Measurements from ENCODE around the gene ZNF330.

The ZNF330 gene

GRCh38 chr4:141247430-141247780 is 26.7 kb downstream of the ZNF330 start:
- H3K27ac ChIP-seq (replicated peaks): no peak overlapping the region

DNA sequence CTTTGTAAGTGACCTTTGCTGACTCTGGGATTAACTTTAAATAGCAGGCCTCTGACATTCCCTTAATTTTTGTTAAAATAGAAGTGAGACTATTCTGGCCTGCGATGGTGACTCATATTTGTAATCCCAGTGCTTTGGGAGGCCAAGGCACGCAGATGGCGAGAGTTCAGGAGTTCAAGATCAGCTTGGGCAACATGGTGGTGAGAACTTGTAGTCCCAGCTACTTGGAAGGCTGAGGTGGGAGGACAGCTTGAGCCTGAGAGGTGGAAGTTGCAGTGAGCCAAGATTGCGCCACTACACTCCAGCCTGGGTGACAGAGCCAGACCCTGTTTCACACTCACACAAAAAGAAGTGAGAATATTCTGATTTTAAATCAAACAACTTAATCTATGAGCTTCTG is 27.3 kb downstream of the ZNF330 start:
- Histone ChIP-seq H3K27me3 (ENCODE audit: insufficient read depth, poor library complexity, severe bottlenecking) (no peaks in the 10 kb centered on the region), H3K27ac (replicated peaks) (no peak overlapping the region), H3K4me3 (replicated peaks; ENCODE audit: insufficient read depth, low read length) (no peak overlapping the region)
- TF ChIP-seq, protein P1, sequence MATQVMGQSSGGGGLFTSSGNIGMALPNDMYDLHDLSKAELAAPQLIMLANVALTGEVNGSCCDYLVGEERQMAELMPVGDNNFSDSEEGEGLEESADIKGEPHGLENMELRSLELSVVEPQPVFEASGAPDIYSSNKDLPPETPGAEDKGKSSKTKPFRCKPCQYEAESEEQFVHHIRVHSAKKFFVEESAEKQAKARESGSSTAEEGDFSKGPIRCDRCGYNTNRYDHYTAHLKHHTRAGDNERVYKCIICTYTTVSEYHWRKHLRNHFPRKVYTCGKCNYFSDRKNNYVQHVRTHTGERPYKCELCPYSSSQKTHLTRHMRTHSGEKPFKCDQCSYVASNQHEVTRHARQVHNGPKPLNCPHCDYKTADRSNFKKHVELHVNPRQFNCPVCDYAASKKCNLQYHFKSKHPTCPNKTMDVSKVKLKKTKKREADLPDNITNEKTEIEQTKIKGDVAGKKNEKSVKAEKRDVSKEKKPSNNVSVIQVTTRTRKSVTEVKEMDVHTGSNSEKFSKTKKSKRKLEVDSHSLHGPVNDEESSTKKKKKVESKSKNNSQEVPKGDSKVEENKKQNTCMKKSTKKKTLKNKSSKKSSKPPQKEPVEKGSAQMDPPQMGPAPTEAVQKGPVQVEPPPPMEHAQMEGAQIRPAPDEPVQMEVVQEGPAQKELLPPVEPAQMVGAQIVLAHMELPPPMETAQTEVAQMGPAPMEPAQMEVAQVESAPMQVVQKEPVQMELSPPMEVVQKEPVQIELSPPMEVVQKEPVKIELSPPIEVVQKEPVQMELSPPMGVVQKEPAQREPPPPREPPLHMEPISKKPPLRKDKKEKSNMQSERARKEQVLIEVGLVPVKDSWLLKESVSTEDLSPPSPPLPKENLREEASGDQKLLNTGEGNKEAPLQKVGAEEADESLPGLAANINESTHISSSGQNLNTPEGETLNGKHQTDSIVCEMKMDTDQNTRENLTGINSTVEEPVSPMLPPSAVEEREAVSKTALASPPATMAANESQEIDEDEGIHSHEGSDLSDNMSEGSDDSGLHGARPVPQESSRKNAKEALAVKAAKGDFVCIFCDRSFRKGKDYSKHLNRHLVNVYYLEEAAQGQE (IDR thresholded peaks at IDR 0.05; ENCODE audit: insufficient replicate concordance, low read depth): no peak
- peak; percentile 57 for TF ChIP-seq POLR2AphosphoS5 (IDR thresholded peaks at IDR 0.05; ENCODE audit: low read depth)
- DNase-seq (ENCODE audit: low read depth in 1 of 2, low spot score in 1 of 2): peak; percentile 60 to 80

More at GRCh38 chr4:141247430-141247780, 26.7 kb downstream of the ZNF330 start:
- no peak for DNase-seq (ENCODE audit: low read depth in 1 of 2, low spot score in 1 of 2)
- Histone ChIP-seq H3K4me3 (replicated peaks; ENCODE audit: insufficient read depth, low read length) (no peak overlapping the region), H3K27me3 (ENCODE audit: insufficient read depth, poor library complexity, severe bottlenecking) (no peaks in the 10 kb centered on the region)
- no peak for TF ChIP-seq SPI1 (IDR thresholded peaks at IDR 0.05; ENCODE audit: borderline replicate concordance, low read depth)
- no peak for TF ChIP-seq POLR2AphosphoS5 (IDR thresholded peaks at IDR 0.05; ENCODE audit: low read depth)
- TF ChIP-seq, protein P2, sequence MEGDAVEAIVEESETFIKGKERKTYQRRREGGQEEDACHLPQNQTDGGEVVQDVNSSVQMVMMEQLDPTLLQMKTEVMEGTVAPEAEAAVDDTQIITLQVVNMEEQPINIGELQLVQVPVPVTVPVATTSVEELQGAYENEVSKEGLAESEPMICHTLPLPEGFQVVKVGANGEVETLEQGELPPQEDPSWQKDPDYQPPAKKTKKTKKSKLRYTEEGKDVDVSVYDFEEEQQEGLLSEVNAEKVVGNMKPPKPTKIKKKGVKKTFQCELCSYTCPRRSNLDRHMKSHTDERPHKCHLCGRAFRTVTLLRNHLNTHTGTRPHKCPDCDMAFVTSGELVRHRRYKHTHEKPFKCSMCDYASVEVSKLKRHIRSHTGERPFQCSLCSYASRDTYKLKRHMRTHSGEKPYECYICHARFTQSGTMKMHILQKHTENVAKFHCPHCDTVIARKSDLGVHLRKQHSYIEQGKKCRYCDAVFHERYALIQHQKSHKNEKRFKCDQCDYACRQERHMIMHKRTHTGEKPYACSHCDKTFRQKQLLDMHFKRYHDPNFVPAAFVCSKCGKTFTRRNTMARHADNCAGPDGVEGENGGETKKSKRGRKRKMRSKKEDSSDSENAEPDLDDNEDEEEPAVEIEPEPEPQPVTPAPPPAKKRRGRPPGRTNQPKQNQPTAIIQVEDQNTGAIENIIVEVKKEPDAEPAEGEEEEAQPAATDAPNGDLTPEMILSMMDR (IDR thresholded peaks at IDR 0.05; ENCODE audit: insufficient read depth, low read length): no peak

GRCh38 chr4:141248486-141248885 is 27.8 kb downstream of the ZNF330 start:
- TF ChIP-seq, protein P1 (IDR thresholded peaks at IDR 0.05; ENCODE audit: insufficient replicate concordance, low read depth): no peak
- TF ChIP-seq GABPA (IDR thresholded peaks at IDR 0.05; ENCODE audit: low read depth) (no peak), POLR2AphosphoS5 (IDR thresholded peaks at IDR 0.05; ENCODE audit: low read depth) (no peak), SPI1 (IDR thresholded peaks at IDR 0.05; ENCODE audit: borderline replicate concordance, low read depth) (no peak)
- TF ChIP-seq, protein P2 (IDR thresholded peaks at IDR 0.05; ENCODE audit: insufficient read depth, low read length): no peak
- Histone ChIP-seq H3K4me3 (replicated peaks; ENCODE audit: insufficient read depth, low read length) (no peak overlapping the region), H3K27ac (replicated peaks) (no peak overlapping the region), H3K27me3 (ENCODE audit: insufficient read depth, poor library complexity, severe bottlenecking) (no peaks in the 10 kb centered on the region)
- DNase-seq (ENCODE audit: low read depth in 1 of 2, low spot score in 1 of 2): no peak

GRCh38 chr4:141254326-141254725 is 33.6 kb downstream of the ZNF330 start:
- H3K27me3 ChIP-seq (ENCODE audit: insufficient read depth, poor library complexity, severe bottlenecking): no peaks in the 10 kb centered on the region
- DNase-seq (ENCODE audit: low read depth in 1 of 2, low spot score in 1 of 2): no peak
- no peak overlapping the region for H3K27ac ChIP-seq (replicated peaks)
- no peak overlapping the region for H3K4me3 ChIP-seq (replicated peaks; ENCODE audit: insufficient read depth, low read length)
- TF ChIP-seq, protein P2 (IDR thresholded peaks at IDR 0.05; ENCODE audit: insufficient read depth, low read length): no peak
- TF ChIP-seq GABPA (IDR thresholded peaks at IDR 0.05; ENCODE audit: low read depth) (no peak), SPI1 (IDR thresholded peaks at IDR 0.05; ENCODE audit: borderline replicate concordance, low read depth) (no peak), POLR2AphosphoS5 (IDR thresholded peaks at IDR 0.05; ENCODE audit: low read depth) (no peak)
- TF ChIP-seq, protein P1 (IDR thresholded peaks at IDR 0.05; ENCODE audit: insufficient replicate concordance, low read depth): no peak

All from HL-60 (cell line).